GM20000 (cell line): ENCODE measurements around the gene EPB41L5.
A peak's percentile ranks its signal among the peaks of the same experiment; 100 is the strongest.
"Not testable (repeated sequence)": the region's sequence is repeated elsewhere in the genome, so short reads cannot be mapped to it uniquely, and the experiment has no call there.

Experiments
- DNase-seq: peaks from one replicate; pipeline ENCODE4 v3.0.0; 2012; ENCODE audit warnings: low spot score
- CTCF ChIP-seq: IDR thresholded peaks from 2 replicates; pipeline ENCODE4 v1.5.1; 2012; ENCODE audit warnings: mild to moderate bottlenecking, control low read depth; ENCODE audit errors: extremely low read depth, missing control alignments

Gene EPB41L5

GRCh38 chr2:120012771-120013596 lies at the start of gene EPB41L5:
EPB41L5 (plus strand) TSS chr2:120013077; CDS start chr2:120019085, 6,008 bp downstream.
- DNase-seq = peak; percentile 93
- no peak for TF ChIP-seq CTCF

GRCh38 chr2:119981896-119982295 lies 31.0 kb upstream of the EPB41L5 start:
- TF ChIP-seq CTCF = no peak
- DNase-seq = no peak

GRCh38 chr2:119982506-119982905 lies 30.4 kb upstream of the EPB41L5 start:
- no peak for TF ChIP-seq CTCF
- DNase-seq = no peak

- DNase-seq = no peak
- TF ChIP-seq CTCF = no peak
Observed at GRCh38 chr2:119983108-119983507, 29.8 kb upstream of the EPB41L5 start.

GRCh38 chr2:119996148-119996547 lies 16.7 kb upstream of the EPB41L5 start:
- no peak for TF ChIP-seq CTCF
- DNase-seq = no peak

GRCh38 chr2:119996896-119997891 lies 15.7 kb upstream of the EPB41L5 start:
- not testable (repeated sequence) for DNase-seq

GRCh38 chr2:120001471-120001870 lies 11.4 kb upstream of the EPB41L5 start:
- no peak for TF ChIP-seq CTCF
- DNase-seq = no peak
